Loucy (cell line): ENCODE measurements around the gene MAML3.

Experiments used
- CTCF ChIP-seq: fragments of 200-600 bp; sonication (generic); conservative IDR thresholded peaks from 2 replicates; pipeline ENCODE4 v1.5.1; 2014; ENCODE audit warnings: mild to moderate bottlenecking, antibody characterized with exemption, low read length
- EZH2phosphoT487 ChIP-seq: fragments of 200-600 bp; IDR thresholded peaks from 2 replicates; pipeline ENCODE4 v1.6.1; 2018; ENCODE audit warnings: antibody characterized with exemption, mild to moderate bottlenecking, moderate library complexity, borderline replicate concordance

- TF ChIP-seq CTCF (no peak), EZH2phosphoT487 (no peak)
Observed at GRCh38 chr4:139672732-139673131, 481.3 kb downstream of the MAML3 start.
